SK-N-SH (cell line): Measurements from ENCODE around the gene SEMA6C.

Experiments used
- CHD2 ChIP-seq: fragments of 150-350 bp; IDR thresholded peaks from 2 replicates; pipeline ENCODE4 v1.6.1; 2018; ENCODE audit warnings: low read length; ENCODE audit not compliant: partially characterized antibody
- CTCF ChIP-seq: fragments of 200-600 bp; sonication (generic); IDR thresholded peaks from 2 replicates; pipeline ENCODE4 v1.6.1; 2017; ENCODE audit warnings: antibody characterized with exemption, mild to moderate bottlenecking, moderate library complexity
- EZH2phosphoT487 ChIP-seq: fragments of 200-600 bp; sonication (generic); IDR thresholded peaks from 2 replicates; pipeline ENCODE4 v1.6.1; 2017; ENCODE audit warnings: low read depth, mixed run types, mild to moderate bottlenecking, antibody characterized with exemption, moderate library complexity, borderline replicate concordance
- FOSL2 ChIP-seq: IDR thresholded peaks from 2 replicates; pipeline ENCODE4 v1.4.0; 2012; ENCODE audit warnings: low read depth, mild to moderate bottlenecking, moderate library complexity, borderline replicate concordance
- MAX ChIP-seq: IDR thresholded peaks from 2 replicates; pipeline ENCODE4 v1.4.0; 2012; ENCODE audit warnings: low read depth
- NRF1 ChIP-seq: IDR thresholded peaks from 2 replicates; pipeline ENCODE4 v1.6.1; 2012; ENCODE audit warnings: low read depth, mild to moderate bottlenecking, low read length
- POLR2AphosphoS5 ChIP-seq: IDR thresholded peaks from 2 replicates; pipeline ENCODE4 v1.6.1; 2012; ENCODE audit warnings: low read depth, low read length
- RAD21 ChIP-seq: IDR thresholded peaks from 2 replicates; pipeline ENCODE4 v1.6.1; 2012; ENCODE audit warnings: mild to moderate bottlenecking, low read length
- RCOR1 ChIP-seq: fragments of 150-350 bp; IDR thresholded peaks from 2 replicates; pipeline ENCODE4 v1.6.1; 2017; ENCODE audit warnings: antibody characterized with exemption, low read length
- TAF1 ChIP-seq: IDR thresholded peaks from 2 replicates; pipeline ENCODE4 v1.6.1; 2012; ENCODE audit warnings: low read depth, mild to moderate bottlenecking, low read length, moderate library complexity, borderline replicate concordance
- TEAD4 ChIP-seq: IDR thresholded peaks from 2 replicates; pipeline ENCODE4 v1.4.0; 2012; ENCODE audit warnings: mild to moderate bottlenecking, borderline replicate concordance; ENCODE audit not compliant: insufficient read depth

GRCh38 chr1:151104630-151105029 is 41.8 kb downstream of the SEMA6C start:
- TF ChIP-seq CTCF: no peak
- TF ChIP-seq EZH2phosphoT487: no peak
- TF ChIP-seq NRF1: no peak
- TF ChIP-seq CHD2: no peak
- TF ChIP-seq TAF1: no peak
- no peak for TF ChIP-seq RAD21
- no peak for TF ChIP-seq FOSL2
- TF ChIP-seq RCOR1: no peak
- TF ChIP-seq MAX: no peak
- TF ChIP-seq POLR2AphosphoS5: no peak
- no peak for TF ChIP-seq TEAD4
